ENCODE results near the gene CSNK2A1. TPM values are rescaled to one million over a fixed set of nuclear protein-coding genes. Genes with fewer than 3 reads are reported as not detected.

CSNK2A1 gene
- total RNA-seq, 1 experiment from 2014 or later: 229 TPM

DNA sequence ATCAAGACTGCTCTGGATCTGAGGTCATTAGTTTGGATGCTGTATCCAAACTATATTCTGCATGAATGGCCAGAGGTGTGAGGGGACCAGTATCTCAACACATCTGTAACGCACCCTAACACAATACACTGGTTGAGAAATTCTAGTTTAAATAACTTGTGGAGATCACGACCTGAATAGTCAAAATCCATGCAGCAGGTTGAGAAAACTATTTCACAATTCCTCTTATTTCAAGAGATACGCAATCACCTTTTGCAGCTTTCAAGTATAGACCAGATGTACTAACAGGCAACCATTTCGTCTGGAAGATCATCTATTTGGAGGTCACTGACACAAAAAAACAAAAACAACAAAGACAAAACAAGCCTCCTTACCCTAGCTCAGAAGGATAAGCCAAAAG is 11.1 kb downstream of the CSNK2A1 start:
- Histone ChIP-seq H3K23me2 (ENCODE audit: insufficient read length, low read depth, low read length, poor library complexity, severe bottlenecking) (no peaks in the 10 kb centered on the region), H2AK5ac (ENCODE audit: insufficient read length, low read length) (no peak overlapping the region), H3T11ph (ENCODE audit: low read length) (no peak overlapping the region), H3K18ac (ENCODE audit: insufficient read length, low read depth, low read length) (no peak overlapping the region), H3K27me3 (ENCODE audit: insufficient read depth, low read length) (no peaks in the 10 kb centered on the region), H3K4me2 (ENCODE audit: insufficient read depth, insufficient read length, low read length) (no peak overlapping the region), H4K91ac (ENCODE audit: insufficient read length, low read depth, low read length) (no peak overlapping the region), H3K4ac (ENCODE audit: low read depth, low read length) (no peak overlapping the region), H3K56ac (ENCODE audit: insufficient read length, low read depth, low read length) (no peak overlapping the region), H3K23ac (ENCODE audit: insufficient read length, low read depth, low read length) (no peak overlapping the region), H4K20me1 (ENCODE audit: control insufficient read depth, insufficient read depth, insufficient read length) (no peaks in the 10 kb centered on the region), H2AFZ (ENCODE audit: low read length) (no peak overlapping the region), H2BK20ac (ENCODE audit: low read depth, low read length, poor library complexity, severe bottlenecking) (no peak overlapping the region), H2BK12ac (ENCODE audit: insufficient read length, low read depth, low read length) (no peak overlapping the region), H3K79me2 (ENCODE audit: insufficient read depth, low read length) (peaks cover 79% of the 10 kb centered on the region), H2BK120ac (ENCODE audit: low read depth, low read length, poor library complexity, severe bottlenecking) (no peak overlapping the region), H2BK15ac (ENCODE audit: low read depth, low read length) (no peak overlapping the region), H3K79me1 (ENCODE audit: insufficient read depth, low read depth, low read length, poor library complexity, severe bottlenecking) (peaks cover 8% of the 10 kb centered on the region), H2BK5ac (ENCODE audit: insufficient read length, low read length) (no peak overlapping the region), H3K9ac (ENCODE audit: extremely low read depth, insufficient read length, low read length) (no peak overlapping the region), H3K27ac (ENCODE audit: insufficient read length, low read depth, low read length) (no peak overlapping the region), H3K9me3 (ENCODE audit: control insufficient read depth, low read depth, low read length) (no peaks in the 10 kb centered on the region), H4K8ac (replicated peaks; ENCODE audit: insufficient read length, low read depth, low read length) (no peak overlapping the region), H4K5ac (ENCODE audit: insufficient read length, low read depth, low read length) (no peak overlapping the region), H3K14ac (ENCODE audit: insufficient read depth, low read length) (no peak overlapping the region), H3K4me1 (ENCODE audit: insufficient read depth, low read length) (peaks cover 9% of the 10 kb centered on the region; the same call in 1 of the 2 replicates)
- Mint-ChIP-seq H3K27me3 (ENCODE audit: low read depth) (no peaks in the 10 kb centered on the region), H3K4me1 (peaks cover 52% of the 10 kb centered on the region in 2 experiments), H3K4me3 (no peak overlapping the region), H3K36me3 (ENCODE audit: insufficient read depth in 1 of 3, low read depth in 3 of 3) (peaks cover 6 to 27% (median 12%) of the 10 kb centered on the region in 3 experiments; a peak in 6 of 7 replicates), H3K27ac (peak overlapping the region in 1 of 3 experiments; percentile 45; a peak in 3 of 7 replicates), H3K9me3 (no peaks in the 10 kb centered on the region; a peak in 1 of 5 replicates)
- TF ChIP-seq, protein P1, sequence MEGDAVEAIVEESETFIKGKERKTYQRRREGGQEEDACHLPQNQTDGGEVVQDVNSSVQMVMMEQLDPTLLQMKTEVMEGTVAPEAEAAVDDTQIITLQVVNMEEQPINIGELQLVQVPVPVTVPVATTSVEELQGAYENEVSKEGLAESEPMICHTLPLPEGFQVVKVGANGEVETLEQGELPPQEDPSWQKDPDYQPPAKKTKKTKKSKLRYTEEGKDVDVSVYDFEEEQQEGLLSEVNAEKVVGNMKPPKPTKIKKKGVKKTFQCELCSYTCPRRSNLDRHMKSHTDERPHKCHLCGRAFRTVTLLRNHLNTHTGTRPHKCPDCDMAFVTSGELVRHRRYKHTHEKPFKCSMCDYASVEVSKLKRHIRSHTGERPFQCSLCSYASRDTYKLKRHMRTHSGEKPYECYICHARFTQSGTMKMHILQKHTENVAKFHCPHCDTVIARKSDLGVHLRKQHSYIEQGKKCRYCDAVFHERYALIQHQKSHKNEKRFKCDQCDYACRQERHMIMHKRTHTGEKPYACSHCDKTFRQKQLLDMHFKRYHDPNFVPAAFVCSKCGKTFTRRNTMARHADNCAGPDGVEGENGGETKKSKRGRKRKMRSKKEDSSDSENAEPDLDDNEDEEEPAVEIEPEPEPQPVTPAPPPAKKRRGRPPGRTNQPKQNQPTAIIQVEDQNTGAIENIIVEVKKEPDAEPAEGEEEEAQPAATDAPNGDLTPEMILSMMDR (conservative IDR thresholded peaks at IDR 0.05): no peak
- DNase-seq: no peak
- no CpG with 5 or more reads among the region's 4 CpGs for WGBS (ENCODE audit: extremely low coverage, insufficient read length, low lambda C conversion rate)
